H9 (cell line): ENCODE results near the gene DCN. TPM values are rescaled to one million over a fixed set of nuclear protein-coding genes. Genes with fewer than 3 reads are reported as not detected.

Source experiments
- DNase-seq: peaks from one replicate; pipeline ENCODE4 v3.0.0-alpha.2; 2017
- H2AFZ ChIP-seq: one replicate; pipeline ENCODE4 v1.6.1; 2013; ENCODE audit warnings: mild to moderate bottlenecking, low read length, control low read depth, moderate library complexity
- H2AK5ac ChIP-seq: 2 replicates; pipeline ENCODE4 v1.6.1; 2013; ENCODE audit warnings: low read length, control low read depth, mixed read lengths; ENCODE audit not compliant: insufficient read length
- H2BK120ac ChIP-seq: one replicate; pipeline ENCODE4 v1.6.1; 2013; ENCODE audit warnings: low read depth, mild to moderate bottlenecking, low read length, control low read depth, inconsistent platforms; ENCODE audit not compliant: poor library complexity, severe bottlenecking
- H2BK12ac ChIP-seq: 2 replicates; pipeline ENCODE4 v1.6.1; 2013; ENCODE audit warnings: low read length, control low read depth, mixed read lengths, low read depth; ENCODE audit not compliant: insufficient read length
- H2BK15ac ChIP-seq: 2 replicates; pipeline ENCODE4 v1.6.1; 2013; ENCODE audit warnings: low read depth, low read length, control low read depth
- H2BK20ac ChIP-seq: one replicate; pipeline ENCODE4 v1.6.1; 2013; ENCODE audit warnings: low read depth, mild to moderate bottlenecking, low read length, control low read depth, inconsistent platforms; ENCODE audit not compliant: poor library complexity, severe bottlenecking
- H2BK5ac ChIP-seq: 2 replicates; pipeline ENCODE4 v1.6.1; 2013; ENCODE audit warnings: low read length, control low read depth, mixed read lengths; ENCODE audit not compliant: insufficient read length
- H3K14ac ChIP-seq: 2 replicates; pipeline ENCODE4 v1.6.1; 2013; ENCODE audit warnings: low read length, control low read depth; ENCODE audit not compliant: insufficient read depth
- H3K18ac ChIP-seq: 2 replicates; pipeline ENCODE4 v1.6.1; 2013; ENCODE audit warnings: low read depth, mild to moderate bottlenecking, mixed read lengths, low read length, control low read depth; ENCODE audit not compliant: insufficient read length
- H3K23ac ChIP-seq: 2 replicates; pipeline ENCODE4 v1.6.1; 2013; ENCODE audit warnings: low read length, control low read depth, mixed read lengths, low read depth; ENCODE audit not compliant: insufficient read length
- H3K23me2 ChIP-seq: 2 replicates; pipeline ENCODE4 v1.6.1; 2013; ENCODE audit warnings: low read depth, mild to moderate bottlenecking, mixed read lengths, low read length, control low read depth; ENCODE audit not compliant: insufficient read length, poor library complexity, severe bottlenecking
- H3K27ac ChIP-seq: 2 replicates; pipeline ENCODE4 v1.5.1; 2013; ENCODE audit warnings: low read length, control low read depth, mixed read lengths, low read depth; ENCODE audit not compliant: insufficient read length
- H3K27me3 ChIP-seq: 2 replicates; pipeline ENCODE4 v1.6.1; 2013; ENCODE audit warnings: low read length, control low read depth, inconsistent platforms; ENCODE audit not compliant: insufficient read depth
- H3K4ac ChIP-seq: 2 replicates; pipeline ENCODE4 v1.6.1; 2013; ENCODE audit warnings: low read depth, mild to moderate bottlenecking, control low read depth, inconsistent platforms, low read length, moderate library complexity
- H3K4me1 ChIP-seq: 2 replicates; pipeline ENCODE4 v1.6.1; 2013; ENCODE audit warnings: low read length, control low read depth, inconsistent platforms; ENCODE audit not compliant: insufficient read depth
- H3K4me2 ChIP-seq: 2 replicates; pipeline ENCODE4 v1.6.1; 2013; ENCODE audit warnings: low read length, control low read depth, mixed read lengths; ENCODE audit not compliant: insufficient read length, insufficient read depth
- H3K56ac ChIP-seq: 2 replicates; pipeline ENCODE4 v1.6.1; 2013; ENCODE audit warnings: low read depth, mild to moderate bottlenecking, mixed read lengths, low read length, control low read depth; ENCODE audit not compliant: insufficient read length
- H3K79me1 ChIP-seq: 2 replicates; pipeline ENCODE4 v1.6.1; 2013; ENCODE audit warnings: low read depth, mild to moderate bottlenecking, moderate library complexity, low read length, control low read depth, inconsistent platforms; ENCODE audit not compliant: insufficient read depth, poor library complexity, severe bottlenecking
- H3K79me2 ChIP-seq: 2 replicates; pipeline ENCODE4 v1.6.1; 2013; ENCODE audit warnings: low read length, control low read depth, inconsistent platforms; ENCODE audit not compliant: insufficient read depth
- H3K9ac ChIP-seq: 2 replicates; pipeline ENCODE4 v1.6.1; 2013; ENCODE audit warnings: low read length, control low read depth, mixed read lengths; ENCODE audit not compliant: insufficient read length; ENCODE audit errors: extremely low read depth
- H3K9me3 ChIP-seq: one replicate; pipeline ENCODE4 v1.6.1; 2013; ENCODE audit warnings: low read depth, low read length, inconsistent platforms; ENCODE audit not compliant: control insufficient read depth
- H3T11ph ChIP-seq: one replicate; pipeline ENCODE4 v1.6.1; 2013; ENCODE audit warnings: mild to moderate bottlenecking, low read length, control low read depth, inconsistent platforms
- H4K20me1 ChIP-seq: one replicate; pipeline ENCODE4 v1.6.1; 2013; ENCODE audit not compliant: control insufficient read depth, insufficient read length, insufficient read depth
- H4K5ac ChIP-seq: 2 replicates; pipeline ENCODE4 v1.6.1; 2013; ENCODE audit warnings: low read depth, mild to moderate bottlenecking, mixed read lengths, low read length, control low read depth; ENCODE audit not compliant: insufficient read length
- H4K8ac ChIP-seq: replicated peaks from 2 replicates; pipeline ENCODE4 v1.6.1; 2013; ENCODE audit warnings: low read length, control low read depth, mixed read lengths, low read depth; ENCODE audit not compliant: insufficient read length
- H4K91ac ChIP-seq: 2 replicates; pipeline ENCODE4 v1.6.1; 2013; ENCODE audit warnings: low read depth, mild to moderate bottlenecking, moderate library complexity, mixed read lengths, low read length, control low read depth; ENCODE audit not compliant: insufficient read length
- H3K27ac Mint-ChIP-seq, 3 experiments: 2 replicates in 2 of 3; 3 replicates in 1 of 3; pipeline ENCODE4 v1.8.0; 2020 to 2021; ENCODE audit warnings: mixed read lengths in 3 of 3, mild to moderate bottlenecking in 1 of 3, moderate library complexity in 1 of 3
- H3K27me3 Mint-ChIP-seq: 2 replicates; pipeline ENCODE4 v1.8.0; 2021; ENCODE audit warnings: low read depth, mild to moderate bottlenecking, moderate library complexity, mixed read lengths
- H3K36me3 Mint-ChIP-seq, 3 experiments: 2 replicates in 2 of 3; 3 replicates in 1 of 3; pipeline ENCODE4 v1.8.0; 2020 to 2021; ENCODE audit warnings: low read depth in 3 of 3, mixed read lengths in 3 of 3; ENCODE audit not compliant: insufficient read depth in 1 of 3
- H3K4me1 Mint-ChIP-seq, 2 experiments: 2 replicates each; pipeline ENCODE4 v1.8.0; 2020; ENCODE audit warnings: mixed read lengths in 2 of 2
- H3K4me3 Mint-ChIP-seq, 2 experiments: 2 replicates in 1 of 2; 3 replicates in 1 of 2; pipeline ENCODE4 v1.8.0; 2020 to 2021; ENCODE audit warnings: mild to moderate bottlenecking in 2 of 2, mixed read lengths in 2 of 2, moderate library complexity in 1 of 2
- H3K9me3 Mint-ChIP-seq, 2 experiments: 2 replicates in 1 of 2; 3 replicates in 1 of 2; pipeline ENCODE4 v1.8.0; 2020; ENCODE audit warnings: mild to moderate bottlenecking in 2 of 2, mixed read lengths in 2 of 2, moderate library complexity in 1 of 2
- WGBS: extraction: QIAGEN DNeasy Blood & Tissue Kit; methylation state at CpG from one replicate; pipeline ENCODE4 v1.1.7; 2013; ENCODE audit warnings: missing lambda C conversion rate, low lambda C conversion rate, mixed read lengths; ENCODE audit not compliant: insufficient read length; ENCODE audit errors: extremely low coverage; 5-methylcytosine and 5-hydroxymethylcytosine counted together
- total RNA-seq: library from RNA; stranded (reverse); gene quantifications from 2 replicates; pipeline ENCODE4 v1.2.1, GENCODE V29; 2021
- TF ChIP-seq, protein P1 (sequence below): fragments of 200-600 bp; sonication (generic); conservative IDR thresholded peaks from 3 replicates; pipeline ENCODE4 v1.8.0; 2021; ENCODE audit warnings: antibody characterized with exemption, mild to moderate bottlenecking

The DCN gene
- total RNA-seq, 1 experiment from 2014 or later, result not detected

DNA sequence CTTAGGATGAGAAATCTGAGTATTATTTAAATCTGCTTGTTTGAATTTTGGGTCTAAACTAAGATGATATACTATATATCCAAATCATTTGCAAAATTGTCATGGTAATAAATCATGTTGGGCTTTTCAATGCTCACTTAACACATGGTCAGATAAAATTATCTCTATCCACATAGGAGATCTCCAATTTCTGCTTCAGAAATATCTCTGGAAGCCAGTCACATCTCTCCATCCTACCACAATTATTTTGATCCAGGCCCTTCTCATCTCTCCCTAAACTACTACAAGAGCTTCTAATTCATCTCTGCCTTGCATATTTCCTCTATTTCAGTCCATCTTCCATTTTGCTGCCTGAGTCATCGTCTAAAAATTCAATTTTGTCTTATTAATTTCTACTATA lies 3.8 kb downstream of the DCN start:
- H3K9me3 ChIP-seq, result no peaks in the 10 kb centered on the region
- Mint-ChIP-seq H3K27ac (no peak overlapping the region), H3K4me3 (no peak overlapping the region), H3K27me3 (no peaks in the 10 kb centered on the region), H3K9me3 (no peaks in the 10 kb centered on the region), H3K36me3 (no peaks in the 10 kb centered on the region), H3K4me1 (peaks cover 0 to 17% of the 10 kb centered on the region in 2 experiments; a peak in 2 of 4 replicates)
- no peak overlapping the region for H3K23ac ChIP-seq
- H3K79me2 ChIP-seq, result no peaks in the 10 kb centered on the region
- no peak overlapping the region for H2BK120ac ChIP-seq
- H3K27me3 ChIP-seq, result no peaks in the 10 kb centered on the region
- no peak overlapping the region for H3K9ac ChIP-seq
- H2BK5ac ChIP-seq, result no peak overlapping the region
- H2BK12ac ChIP-seq, result no peak overlapping the region
- DNase-seq, result no peak
- TF ChIP-seq, protein P1, sequence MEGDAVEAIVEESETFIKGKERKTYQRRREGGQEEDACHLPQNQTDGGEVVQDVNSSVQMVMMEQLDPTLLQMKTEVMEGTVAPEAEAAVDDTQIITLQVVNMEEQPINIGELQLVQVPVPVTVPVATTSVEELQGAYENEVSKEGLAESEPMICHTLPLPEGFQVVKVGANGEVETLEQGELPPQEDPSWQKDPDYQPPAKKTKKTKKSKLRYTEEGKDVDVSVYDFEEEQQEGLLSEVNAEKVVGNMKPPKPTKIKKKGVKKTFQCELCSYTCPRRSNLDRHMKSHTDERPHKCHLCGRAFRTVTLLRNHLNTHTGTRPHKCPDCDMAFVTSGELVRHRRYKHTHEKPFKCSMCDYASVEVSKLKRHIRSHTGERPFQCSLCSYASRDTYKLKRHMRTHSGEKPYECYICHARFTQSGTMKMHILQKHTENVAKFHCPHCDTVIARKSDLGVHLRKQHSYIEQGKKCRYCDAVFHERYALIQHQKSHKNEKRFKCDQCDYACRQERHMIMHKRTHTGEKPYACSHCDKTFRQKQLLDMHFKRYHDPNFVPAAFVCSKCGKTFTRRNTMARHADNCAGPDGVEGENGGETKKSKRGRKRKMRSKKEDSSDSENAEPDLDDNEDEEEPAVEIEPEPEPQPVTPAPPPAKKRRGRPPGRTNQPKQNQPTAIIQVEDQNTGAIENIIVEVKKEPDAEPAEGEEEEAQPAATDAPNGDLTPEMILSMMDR, result no peak
- no peak overlapping the region for H4K5ac ChIP-seq
- H3K4ac ChIP-seq, result no peak overlapping the region
- no peaks in the 10 kb centered on the region for H3K4me1 ChIP-seq
- no peak overlapping the region for H3K4me2 ChIP-seq
- no peak overlapping the region for H2BK20ac ChIP-seq
- no peak overlapping the region for H4K91ac ChIP-seq
- H2AK5ac ChIP-seq, result no peak overlapping the region
- no peak overlapping the region for H2BK15ac ChIP-seq
- H3K27ac ChIP-seq, result no peak overlapping the region
- no peak overlapping the region for H4K8ac ChIP-seq
- H3K56ac ChIP-seq, result no peak overlapping the region
- H3K23me2 ChIP-seq, result no peaks in the 10 kb centered on the region
- H3K18ac ChIP-seq, result no peak overlapping the region
- H3K14ac ChIP-seq, result no peak overlapping the region
- no peaks in the 10 kb centered on the region for H4K20me1 ChIP-seq
- H2AFZ ChIP-seq, result no peak overlapping the region
- WGBS, result no CpG with 5 or more reads among the region's 1 CpG
- H3T11ph ChIP-seq, result no peak overlapping the region
- H3K79me1 ChIP-seq, result no peaks in the 10 kb centered on the region
